Measurements from ENCODE around the gene OR5K2. TPM values are rescaled to one million over a fixed set of nuclear protein-coding genes. Genes with fewer than 3 reads are reported as not detected.

OR5K2 gene
- total RNA-seq, 1 donor from 2014 or later: not detected

GRCh38 chr3:98534168-98534567, 36.7 kb downstream of the OR5K2 start:
- no peak overlapping the region for H3K27ac ChIP-seq
- H3K9me3 ChIP-seq: no peaks in the 10 kb centered on the region
- intact Hi-C loops (cut with DNase I): no loop called here
- no peak for TF ChIP-seq CTCF (IDR thresholded peaks at IDR 0.05)
- no peaks in the 10 kb centered on the region for H3K4me1 ChIP-seq
- DNase-seq (ENCODE audit: low spot score in 2 of 2): no peak
- H3K4me3 ChIP-seq: no peak overlapping the region
- H3K27me3 ChIP-seq: no peaks in the 10 kb centered on the region
- H3K36me3 ChIP-seq: no peaks in the 10 kb centered on the region

GRCh38 chr3:98534734-98535133, 37.3 kb downstream of the OR5K2 start:
- H3K4me1 ChIP-seq: no peaks in the 10 kb centered on the region
- H3K9me3 ChIP-seq: no peaks in the 10 kb centered on the region
- no peak for DNase-seq (ENCODE audit: low spot score in 2 of 2)
- intact Hi-C loops (cut with DNase I): no loop called here
- no peak for TF ChIP-seq CTCF (IDR thresholded peaks at IDR 0.05)
- no peak overlapping the region for H3K4me3 ChIP-seq
- no peaks in the 10 kb centered on the region for H3K36me3 ChIP-seq
- H3K27ac ChIP-seq: no peak overlapping the region
- no peaks in the 10 kb centered on the region for H3K27me3 ChIP-seq

GRCh38 chr3:98536456-98537017, 39.1 kb downstream of the OR5K2 start:
- no peak for DNase-seq (ENCODE audit: low spot score in 2 of 2)
- Histone ChIP-seq H3K27ac (no peak overlapping the region), H3K9me3 (no peaks in the 10 kb centered on the region), H3K4me1 (no peaks in the 10 kb centered on the region), H3K4me3 (no peak overlapping the region), H3K27me3 (no peaks in the 10 kb centered on the region), H3K36me3 (no peaks in the 10 kb centered on the region)
- intact Hi-C loops (cut with DNase I): no loop called here
- TF ChIP-seq CTCF (IDR thresholded peaks at IDR 0.05): no peak

- Histone ChIP-seq H3K36me3 (no peaks in the 10 kb centered on the region), H3K4me1 (no peaks in the 10 kb centered on the region), H3K4me3 (no peak overlapping the region), H3K27me3 (no peaks in the 10 kb centered on the region), H3K9me3 (no peaks in the 10 kb centered on the region), H3K27ac (no peak overlapping the region)
- TF ChIP-seq CTCF (IDR thresholded peaks at IDR 0.05): no peak
- intact Hi-C loops (cut with DNase I): no loop called here
- DNase-seq (ENCODE audit: low spot score in 2 of 2): no peak
Measured at GRCh38 chr3:98540346-98540745, 42.9 kb downstream of the OR5K2 start.

GRCh38 chr3:98541695-98542094, 44.2 kb downstream of the OR5K2 start:
- intact Hi-C loops (cut with DNase I): no loop called here
- H3K4me1 ChIP-seq: no peaks in the 10 kb centered on the region
- H3K4me3 ChIP-seq: no peak overlapping the region
- no peak for TF ChIP-seq CTCF (IDR thresholded peaks at IDR 0.05)
- no peak for DNase-seq (ENCODE audit: low spot score in 2 of 2)
- H3K27ac ChIP-seq: no peak overlapping the region
- H3K27me3 ChIP-seq: no peaks in the 10 kb centered on the region
- H3K36me3 ChIP-seq: no peaks in the 10 kb centered on the region
- H3K9me3 ChIP-seq: no peaks in the 10 kb centered on the region

GRCh38 chr3:98542623-98543022, 45.1 kb downstream of the OR5K2 start:
- H3K9me3 ChIP-seq: no peaks in the 10 kb centered on the region
- H3K27me3 ChIP-seq: no peaks in the 10 kb centered on the region
- no peaks in the 10 kb centered on the region for H3K36me3 ChIP-seq
- no peak overlapping the region for H3K4me3 ChIP-seq
- no peak overlapping the region for H3K27ac ChIP-seq
- intact Hi-C loops (cut with DNase I): no loop called here
- no peaks in the 10 kb centered on the region for H3K4me1 ChIP-seq
- no peak for DNase-seq (ENCODE audit: low spot score in 2 of 2)
- TF ChIP-seq CTCF (IDR thresholded peaks at IDR 0.05): no peak

Measured in ascending aorta (tissue), 2 donors.